ENCODE data around the gene RNF151.

DNA sequence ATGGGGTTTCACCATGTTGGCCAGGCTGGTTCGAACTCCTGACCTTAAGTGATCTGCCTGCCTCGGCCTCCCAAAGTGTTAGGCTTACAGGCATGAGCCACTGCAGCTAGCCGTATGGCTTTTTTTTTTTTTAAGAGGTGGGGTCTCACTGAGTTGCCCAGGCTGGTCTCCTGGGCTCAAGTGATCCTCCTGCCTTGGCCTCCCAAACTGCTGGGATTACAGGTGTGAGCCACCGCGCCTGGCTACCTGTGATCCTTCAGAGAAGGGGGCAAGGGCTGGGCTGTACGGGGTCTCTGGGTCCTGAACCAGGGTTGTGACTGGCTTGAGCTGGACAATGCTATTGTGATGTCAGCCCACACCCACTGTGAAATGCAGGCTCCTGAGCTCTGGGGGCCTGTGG lies at the start of gene RNF151:
- TF ChIP-seq, protein P1, sequence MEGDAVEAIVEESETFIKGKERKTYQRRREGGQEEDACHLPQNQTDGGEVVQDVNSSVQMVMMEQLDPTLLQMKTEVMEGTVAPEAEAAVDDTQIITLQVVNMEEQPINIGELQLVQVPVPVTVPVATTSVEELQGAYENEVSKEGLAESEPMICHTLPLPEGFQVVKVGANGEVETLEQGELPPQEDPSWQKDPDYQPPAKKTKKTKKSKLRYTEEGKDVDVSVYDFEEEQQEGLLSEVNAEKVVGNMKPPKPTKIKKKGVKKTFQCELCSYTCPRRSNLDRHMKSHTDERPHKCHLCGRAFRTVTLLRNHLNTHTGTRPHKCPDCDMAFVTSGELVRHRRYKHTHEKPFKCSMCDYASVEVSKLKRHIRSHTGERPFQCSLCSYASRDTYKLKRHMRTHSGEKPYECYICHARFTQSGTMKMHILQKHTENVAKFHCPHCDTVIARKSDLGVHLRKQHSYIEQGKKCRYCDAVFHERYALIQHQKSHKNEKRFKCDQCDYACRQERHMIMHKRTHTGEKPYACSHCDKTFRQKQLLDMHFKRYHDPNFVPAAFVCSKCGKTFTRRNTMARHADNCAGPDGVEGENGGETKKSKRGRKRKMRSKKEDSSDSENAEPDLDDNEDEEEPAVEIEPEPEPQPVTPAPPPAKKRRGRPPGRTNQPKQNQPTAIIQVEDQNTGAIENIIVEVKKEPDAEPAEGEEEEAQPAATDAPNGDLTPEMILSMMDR (IDR thresholded peaks at IDR 0.05): no peak
- TF ChIP-seq POLR2AphosphoS5 (IDR thresholded peaks at IDR 0.05; ENCODE audit: insufficient read depth in 1 of 2, low read depth in 1 of 2) (no peak), POLR2A (IDR thresholded peaks at IDR 0.05) (no peak)

Measured in vagina (tissue), 2 donors.